ENCODE data around the gene SLC6A11. TPM values are rescaled to one million over a fixed set of nuclear protein-coding genes. Genes with fewer than 3 reads are reported as not detected.

Gene SLC6A11
- total and polyA plus RNA-seq, 2 of the 8 experiments (the other 6 are each of a cell fraction or from before 2014, with no cell fraction given) = 0.78 to 1.5 TPM

GRCh38 chr3:10792208-10792607 lies 23.8 kb upstream of the SLC6A11 start (continued):
- TF ChIP-seq CHD7 (IDR thresholded peaks at IDR 0.05; ENCODE audit: insufficient replicate concordance, low read length) (no peak), FOSL1 (IDR thresholded peaks at IDR 0.05; ENCODE audit: insufficient read depth, low read depth, low read length) (no peak), GABPA (IDR thresholded peaks at IDR 0.05; ENCODE audit: borderline replicate concordance, insufficient read depth, low read length) (no peak), NANOG (IDR thresholded peaks at IDR 0.05; ENCODE audit: insufficient read depth, low read depth, low read length, poor library complexity, severe bottlenecking) (no peak), MAX (IDR thresholded peaks at IDR 0.05) (no peak), KDM5A (IDR thresholded peaks at IDR 0.05; ENCODE audit: low read length) (no peak), GTF2F1 (IDR thresholded peaks at IDR 0.05; ENCODE audit: borderline replicate concordance, low read depth, low read length) (no peak), CTBP2 (IDR thresholded peaks at IDR 0.05; ENCODE audit: borderline replicate concordance, insufficient read depth, insufficient read length, low read length) (no peak), KDM1A (IDR thresholded peaks at IDR 0.05; ENCODE audit: borderline replicate concordance, low read length) (no peak), CEBPB (IDR thresholded peaks at IDR 0.05; ENCODE audit: low read depth, low read length) (no peak)
- TF ChIP-seq, protein P1, sequence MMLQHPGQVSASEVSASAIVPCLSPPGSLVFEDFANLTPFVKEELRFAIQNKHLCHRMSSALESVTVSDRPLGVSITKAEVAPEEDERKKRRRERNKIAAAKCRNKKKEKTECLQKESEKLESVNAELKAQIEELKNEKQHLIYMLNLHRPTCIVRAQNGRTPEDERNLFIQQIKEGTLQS (IDR thresholded peaks at IDR 0.05; ENCODE audit: insufficient read depth, low read depth, low read length) = no peak

All from H1 (cell line).